NCI-H446 (cell line): ENCODE results near the gene BICRA.

Source experiments
- DNase-seq, 2 experiments: peaks; one replicate each; lab custom pipeline; 2025; lab: John Stamatoyannopoulos, UW

Gene BICRA

GRCh38 chr19:47601180-47601904 is 7.6 kb upstream of the BICRA start:
- DNase-seq = no peak

- DNase-seq = no peak
These were observed 5.0 kb upstream of the BICRA start for GRCh38 chr19:47603706-47604565.

GRCh38 chr19:47607564-47608073 is 1.3 kb upstream of the BICRA start:
- DNase-seq = no peak

- peak; percentile 85 to 97 for DNase-seq
These were observed 638 bp upstream of the BICRA start for GRCh38 chr19:47608074-47608918.

- DNase-seq = peak in 1 of 2 experiments; percentile 31
These were observed 1.3 kb downstream of the BICRA start for GRCh38 chr19:47609906-47610894.

GRCh38 chr19:47610902-47611301 is 2.0 kb downstream of the BICRA start:
- DNase-seq = peak in 1 of 2 experiments; percentile 11

GRCh38 chr19:47613165-47614020 is 4.5 kb downstream of the BICRA start:
- no peak for DNase-seq

- DNase-seq = no peak
These were observed 5.0 kb downstream of the BICRA start for GRCh38 chr19:47614021-47614295.

GRCh38 chr19:47614559-47614958 is 5.6 kb downstream of the BICRA start:
- DNase-seq = no peak

GRCh38 chr19:47615230-47615629 is 6.3 kb downstream of the BICRA start:
- no peak for DNase-seq

- DNase-seq = no peak
These were observed 6.8 kb downstream of the BICRA start for GRCh38 chr19:47615714-47616113.

- no peak for DNase-seq
These were observed 9.8 kb downstream of the BICRA start for GRCh38 chr19:47618771-47619170.

GRCh38 chr19:47619763-47620162 is 10.8 kb downstream of the BICRA start:
- DNase-seq = no peak

GRCh38 chr19:47623151-47623920 is 14.4 kb downstream of the BICRA start:
- DNase-seq = no peak

GRCh38 chr19:47623921-47624391 is 15.0 kb downstream of the BICRA start:
- no peak for DNase-seq

GRCh38 chr19:47625650-47626049 is 16.7 kb downstream of the BICRA start:
- DNase-seq = no peak

GRCh38 chr19:47626238-47626637 is 17.3 kb downstream of the BICRA start:
- DNase-seq = no peak

- no peak for DNase-seq
These were observed 19.3 kb downstream of the BICRA start for GRCh38 chr19:47628078-47628771.

- DNase-seq = no peak
These were observed 21.7 kb downstream of the BICRA start for GRCh38 chr19:47630594-47630993.
